OCI-LY3 (cell line): Measurements from ENCODE around the gene STRBP.

Experiments used
- H2AFZ ChIP-seq: fragments of 200-600, 300-600 bp; shearing (Covaris generic); 2 replicates; pipeline ENCODE4 v1.6.0; 2014; ENCODE audit warnings: antibody characterized with exemption, low read depth, low read length
- H3K27ac ChIP-seq: fragments of 200-600, 300-600 bp; sonication (generic); 2 replicates; pipeline ENCODE4 v1.5.1; 2014; ENCODE audit warnings: mild to moderate bottlenecking, low read length, moderate library complexity, mixed read lengths
- H3K27me3 ChIP-seq: fragments of 200-600, 300-600 bp; sonication (generic); 2 replicates; pipeline ENCODE4 v1.6.1; 2014; ENCODE audit warnings: low read depth, low read length, mixed read lengths
- H3K36me3 ChIP-seq: fragments of 200-600, 300-600 bp; sonication (generic); replicated peaks from 2 replicates; pipeline ENCODE3; 2014; ENCODE audit warnings: low read depth, low read length, mixed read lengths
- H3K4me1 ChIP-seq: fragments of 300-600, 200-600 bp; sonication (generic); 2 replicates; pipeline ENCODE4 v1.6.1; 2014; ENCODE audit warnings: low read length, mixed read lengths
- H3K4me2 ChIP-seq: fragments of 200-600, 300-600 bp; sonication (generic); 2 replicates; pipeline ENCODE4 v1.6.1; 2014; ENCODE audit warnings: low read length, mixed read lengths
- H3K4me3 ChIP-seq: fragments of 300-600, 200-600 bp; sonication (generic); 2 replicates; pipeline ENCODE4 v1.5.1; 2014; ENCODE audit warnings: antibody characterized with exemption, mild to moderate bottlenecking, low read length, moderate library complexity
- H3K79me2 ChIP-seq: fragments of 300-600, 200-600 bp; shearing (Covaris generic); 2 replicates; pipeline ENCODE4 v1.6.1; 2014; ENCODE audit warnings: mild to moderate bottlenecking, low read length, mixed read lengths
- H3K9ac ChIP-seq: fragments of 300-600, 200-600 bp; shearing (Covaris generic); 2 replicates; pipeline ENCODE4 v1.6.0; 2014; ENCODE audit warnings: mild to moderate bottlenecking, low read length, moderate library complexity
- H3K9me3 ChIP-seq: fragments of 200-600, 300-600 bp; shearing (Covaris generic); 2 replicates; pipeline ENCODE4 v1.6.1; 2014; ENCODE audit warnings: low read length, mixed read lengths; ENCODE audit not compliant: insufficient read depth
- H4K20me1 ChIP-seq: fragments of 200-600, 300-600 bp; sonication (generic); 2 replicates; pipeline ENCODE4 v1.6.1; 2016; ENCODE audit warnings: low read length, mixed read lengths; ENCODE audit not compliant: insufficient read depth
- CTCF ChIP-seq: fragments of 200-600, 300-600 bp; sonication (generic); IDR thresholded peaks from 2 replicates; pipeline ENCODE4 v1.5.1; 2014; ENCODE audit warnings: antibody characterized with exemption, low read length, low read depth
- EZH2phosphoT487 ChIP-seq: fragments of 200-600 bp; shearing (Covaris generic); IDR thresholded peaks from 2 replicates; pipeline ENCODE4 v1.6.1; 2018; ENCODE audit warnings: antibody characterized with exemption, mixed run types, low read depth

The STRBP gene

DNA sequence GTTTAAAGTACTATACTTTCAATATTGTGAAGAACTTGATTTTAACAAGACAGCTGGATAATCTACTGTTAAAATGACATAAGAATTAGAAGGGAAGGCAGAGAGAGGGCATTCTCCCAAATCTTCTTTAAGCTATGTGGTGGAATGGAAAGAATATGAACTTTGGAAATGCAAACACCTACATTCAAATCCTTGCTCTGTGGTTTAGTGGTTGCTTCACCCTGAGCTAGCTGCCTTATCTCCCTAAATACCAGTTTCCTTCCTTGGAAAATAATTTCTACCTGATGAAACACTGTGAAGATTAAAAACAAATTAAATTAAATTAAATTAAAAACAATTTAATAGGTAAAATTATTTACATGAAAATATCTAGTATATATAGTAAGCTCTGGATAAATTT, 136.4 kb downstream of the STRBP start:
- peaks cover 6% of the 10 kb centered on the region for H3K4me1 ChIP-seq
- TF ChIP-seq EZH2phosphoT487: no peak
- TF ChIP-seq CTCF: no peak

DNA sequence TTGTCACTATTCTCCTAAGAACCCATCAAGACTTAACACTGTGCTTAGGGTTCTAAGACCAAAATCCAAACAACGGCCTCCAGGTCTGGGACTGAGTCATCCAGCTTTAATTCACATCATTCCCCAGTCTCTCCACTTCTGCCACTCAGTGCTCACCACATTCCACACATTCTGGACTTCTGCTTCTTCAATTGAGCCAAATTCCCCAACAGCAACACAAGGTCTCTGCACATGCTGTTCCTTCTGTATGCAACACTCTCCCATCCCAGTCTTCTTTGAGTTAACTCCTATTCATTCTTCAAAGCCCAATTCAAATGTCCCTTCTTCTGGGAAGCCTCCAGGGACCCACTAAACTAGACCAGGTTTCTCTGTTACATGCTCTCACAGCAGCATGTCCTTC, 137.1 kb downstream of the STRBP start:
- no peaks in the 10 kb centered on the region for H3K79me2 ChIP-seq
- TF ChIP-seq CTCF (no peak), EZH2phosphoT487 (no peak)
- H3K9ac ChIP-seq: no peak overlapping the region
- H3K9me3 ChIP-seq: no peaks in the 10 kb centered on the region
- H3K27me3 ChIP-seq: no peaks in the 10 kb centered on the region
- peaks cover 4% of the 10 kb centered on the region for H3K36me3 ChIP-seq
- no peak overlapping the region for H2AFZ ChIP-seq
- H3K4me3 ChIP-seq: no peak overlapping the region
- no peaks in the 10 kb centered on the region for H4K20me1 ChIP-seq
- no peaks in the 10 kb centered on the region for H3K4me1 ChIP-seq
- no peak overlapping the region for H3K4me2 ChIP-seq
- H3K27ac ChIP-seq: no peak overlapping the region

More for the DNA sequence above, 136.4 kb downstream of the STRBP start:
- H3K4me3 ChIP-seq: no peak overlapping the region
- no peaks in the 10 kb centered on the region for H3K79me2 ChIP-seq
- no peaks in the 10 kb centered on the region for H3K9me3 ChIP-seq
- no peak overlapping the region for H3K9ac ChIP-seq
- no peaks in the 10 kb centered on the region for H3K27me3 ChIP-seq
- no peak overlapping the region for H3K4me2 ChIP-seq
- no peak overlapping the region for H2AFZ ChIP-seq
- H3K36me3 ChIP-seq: peaks cover 4% of the 10 kb centered on the region
- H3K27ac ChIP-seq: no peak overlapping the region
- H4K20me1 ChIP-seq: no peaks in the 10 kb centered on the region

- Histone ChIP-seq H3K4me2 (no peak overlapping the region), H3K27me3 (no peaks in the 10 kb centered on the region), H3K9me3 (no peaks in the 10 kb centered on the region), H3K27ac (no peak overlapping the region), H3K9ac (no peak overlapping the region), H2AFZ (no peak overlapping the region), H3K4me3 (no peak overlapping the region), H4K20me1 (no peaks in the 10 kb centered on the region), H3K4me1 (no peaks in the 10 kb centered on the region), H3K79me2 (no peaks in the 10 kb centered on the region), H3K36me3 (peaks cover 4% of the 10 kb centered on the region)
- TF ChIP-seq EZH2phosphoT487: no peak
- no peak for TF ChIP-seq CTCF
Observed at GRCh38 chr9:123129423-123129822, 139.0 kb downstream of the STRBP start.

DNA sequence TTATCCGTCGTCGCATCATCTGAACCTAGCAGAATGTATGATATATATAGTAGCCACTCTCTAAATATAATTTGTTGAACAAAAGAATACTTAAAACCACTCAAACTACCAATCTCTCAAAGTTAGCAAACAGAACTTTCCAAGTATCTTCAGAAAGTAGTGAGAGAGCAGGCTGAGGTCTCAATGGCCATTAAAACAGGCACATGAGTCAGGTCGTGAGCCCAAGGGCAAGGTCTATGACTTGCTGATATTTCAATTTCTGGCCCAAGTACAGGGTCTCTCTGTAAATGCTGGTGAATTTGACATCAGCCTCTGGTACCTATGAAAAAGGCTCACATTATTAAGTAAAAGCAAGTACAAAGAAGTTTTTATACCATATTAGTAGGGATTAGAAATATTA, 139.8 kb downstream of the STRBP start:
- no peaks in the 10 kb centered on the region for H3K79me2 ChIP-seq
- no peaks in the 10 kb centered on the region for H3K27me3 ChIP-seq
- H3K4me2 ChIP-seq: no peak overlapping the region
- no peak overlapping the region for H2AFZ ChIP-seq
- no peaks in the 10 kb centered on the region for H4K20me1 ChIP-seq
- no peak overlapping the region for H3K27ac ChIP-seq
- no peak overlapping the region for H3K9ac ChIP-seq
- H3K4me1 ChIP-seq: no peaks in the 10 kb centered on the region
- peaks cover 4% of the 10 kb centered on the region for H3K36me3 ChIP-seq
- H3K4me3 ChIP-seq: no peak overlapping the region
- TF ChIP-seq EZH2phosphoT487 (no peak), CTCF (no peak)
- H3K9me3 ChIP-seq: no peaks in the 10 kb centered on the region
